ENCODE measurements around the gene PNPLA2. TPM values are rescaled to one million over a fixed set of nuclear protein-coding genes. Genes with fewer than 3 reads are reported as not detected.

The PNPLA2 gene
- total and polyA plus RNA-seq, 2 of the 8 experiments (the other 6 are each of a cell fraction or from before 2014, with no cell fraction given), result 30.9 to 62.1 TPM

DNA sequence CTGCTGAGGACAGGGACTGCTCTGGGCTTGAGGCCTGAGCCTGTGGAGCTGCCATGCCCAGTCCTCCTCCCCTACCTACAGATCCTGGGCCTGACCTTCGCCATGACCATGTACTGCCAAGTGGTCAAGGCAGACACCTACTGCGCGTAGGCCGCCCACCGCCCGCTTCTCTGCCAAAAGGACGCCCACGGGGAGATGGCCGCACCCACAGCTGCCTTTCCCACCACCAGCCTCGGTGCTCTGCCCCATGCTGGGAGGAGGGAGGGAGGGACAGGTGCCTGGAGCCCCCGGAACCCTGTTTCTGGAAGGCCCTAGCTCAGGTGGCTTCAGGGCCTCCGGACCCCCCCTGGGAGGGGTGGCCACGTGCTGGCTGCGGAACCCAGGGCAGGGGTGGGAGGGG lies 47.8 kb downstream of the PNPLA2 start:
- no peak overlapping the region for H2BK15ac ChIP-seq (ENCODE audit: low read length)
- H3K4me2 ChIP-seq (ENCODE audit: insufficient read depth in 1 of 2, low read depth in 2 of 2, low read length in 2 of 2), result no peak overlapping the region
- no peak overlapping the region for H3K14ac ChIP-seq (ENCODE audit: insufficient read length)
- no peak overlapping the region; a peak in 1 of 7 replicates for H3K9ac ChIP-seq (replicated peaks in 1 of 4; ENCODE audit: extremely low read depth in 1 of 4, low read depth in 3 of 4, low read length in 3 of 4)
- WGBS, 2 experiments (ENCODE audit: extremely low coverage in 1 of 2, insufficient coverage in 1 of 2, insufficient read length in 1 of 2, insufficient replicate concordance in 2 of 2, low coverage in 1 of 2, low lambda C conversion rate in 2 of 2, missing lambda C conversion rate in 1 of 2), result 80% methylated on average over 1 of the region's 14 CpGs; no CpG with 5 or more reads in 1 of the 2 experiments
- H2BK5ac ChIP-seq (ENCODE audit: low read depth, low read length), result no peak overlapping the region
- no peaks in the 10 kb centered on the region for H3K23me2 ChIP-seq (ENCODE audit: low read depth, low read length)
- H4K8ac ChIP-seq (ENCODE audit: extremely low read depth, insufficient read depth, low read length), result no peak overlapping the region
- no peaks in the 10 kb centered on the region for H3K79me1 ChIP-seq (ENCODE audit: low read depth, low read length)
- DNase-seq (ENCODE audit: low read depth in 1 of 2, low spot score in 2 of 2) (no peak), FAIRE-seq (no peak)
- no peak overlapping the region for H4K91ac ChIP-seq (replicated peaks; ENCODE audit: insufficient read length, low read length)
- H3K4ac ChIP-seq (replicated peaks; ENCODE audit: insufficient read length, low read depth, low read length), result no peak overlapping the region
- no peak overlapping the region for H2AK5ac ChIP-seq (ENCODE audit: low read depth, low read length)
- H3K9me3 ChIP-seq (ENCODE audit: insufficient read depth in 2 of 2, low read depth in 1 of 2, low read length in 1 of 2), result no peaks in the 10 kb centered on the region
- H3K27ac ChIP-seq (ENCODE audit: low read depth, low read length), result no peak overlapping the region
- ChIA-PET POLR2A (ENCODE audit: partially characterized antibody) (interaction anchor here (1.3 to 4.8 kb wide), 5 partner anchors 8 to 184 kb away, joined by 3 to 24 read pairs (median 5); no protein-coding TSS in a partner anchor), CTCF (ENCODE audit: partially characterized antibody) (interaction anchor here (0.7 to 6.3 kb wide), 5 partner anchors 10 to 180 kb away, joined by 3 to 35 read pairs (median 4); no protein-coding TSS in a partner anchor)
- H3K79me2 ChIP-seq (ENCODE audit: control insufficient read depth in 1 of 2, insufficient read depth in 2 of 2, low read length in 2 of 2), result no peaks in the 10 kb centered on the region
- TF ChIP-seq POLR2A (IDR thresholded peaks at IDR 0.05; ENCODE audit: control extremely low read depth in 1 of 2, low read depth in 2 of 2, low read length in 2 of 2) (peak in 1 of 2 experiments; percentile 49; a peak in 1 of 3 replicates), TCF12 (IDR thresholded peaks at IDR 0.05; ENCODE audit: low read depth, low read length) (no peak), POLR2AphosphoS5 (IDR thresholded peaks at IDR 0.05; ENCODE audit: low read depth, low read length) (peak; percentile 72; the same call in 1 of the 2 replicates), USF2 (IDR thresholded peaks at IDR 0.05; ENCODE audit: low read length) (no peak)
- H2BK12ac ChIP-seq (ENCODE audit: low read depth, low read length), result no peak overlapping the region
- H4K5ac ChIP-seq (ENCODE audit: insufficient read length, low read depth, low read length), result no peak overlapping the region
- H3K56ac ChIP-seq (replicated peaks; ENCODE audit: insufficient read length, low read depth, low read length), result no peak overlapping the region
- no peaks in the 10 kb centered on the region for H3K27me3 ChIP-seq (replicated peaks in 1 of 4; ENCODE audit: control insufficient read depth in 3 of 4, extremely low read depth in 1 of 4, insufficient read depth in 3 of 4, low read length in 3 of 4)
- no peak overlapping the region for H2BK120ac ChIP-seq (replicated peaks; ENCODE audit: low read depth, low read length)
- H2AFZ ChIP-seq (ENCODE audit: low read length), result no peak overlapping the region
- H4K20me1 ChIP-seq (replicated peaks in 1 of 2; ENCODE audit: control insufficient read depth in 1 of 2, insufficient read depth in 2 of 2, low read length in 2 of 2), result peaks cover 9 to 39% of the 10 kb centered on the region in 2 experiments
- H3K23ac ChIP-seq (ENCODE audit: insufficient read length), result no peak overlapping the region
- no peak overlapping the region for H2BK20ac ChIP-seq (ENCODE audit: low read length)
- H3K4me1 ChIP-seq (replicated peaks in 1 of 4; ENCODE audit: control insufficient read depth in 3 of 4, insufficient read depth in 4 of 4, low read length in 3 of 4), result peaks cover 0 to 36% (median 29%) of the 10 kb centered on the region in 4 experiments; a peak in 6 of 7 replicates
- H3K18ac ChIP-seq (ENCODE audit: extremely low read depth, low read length), result no peak overlapping the region
- peaks cover 0 to 4% (median 0%) of the 10 kb centered on the region in 4 experiments; a peak in 3 of 8 replicates for H3K36me3 ChIP-seq (ENCODE audit: control insufficient read depth in 2 of 4, insufficient read depth in 4 of 4, low read length in 3 of 4)
- H3K4me3 ChIP-seq (ENCODE audit: extremely low read depth in 1 of 4, insufficient read depth in 2 of 4, low read depth in 3 of 4, low read length in 4 of 4), result no peak overlapping the region

Data from H1 (cell line).